RPMI8226 (cell line): ENCODE measurements around the gene DPH1.
A peak's percentile ranks its signal among the peaks of the same experiment; 100 is the strongest.

Experiments
- DNase-seq: peaks from one replicate; pipeline ENCODE4 v3.0.0-alpha.2; 2015

Gene DPH1

DNA sequence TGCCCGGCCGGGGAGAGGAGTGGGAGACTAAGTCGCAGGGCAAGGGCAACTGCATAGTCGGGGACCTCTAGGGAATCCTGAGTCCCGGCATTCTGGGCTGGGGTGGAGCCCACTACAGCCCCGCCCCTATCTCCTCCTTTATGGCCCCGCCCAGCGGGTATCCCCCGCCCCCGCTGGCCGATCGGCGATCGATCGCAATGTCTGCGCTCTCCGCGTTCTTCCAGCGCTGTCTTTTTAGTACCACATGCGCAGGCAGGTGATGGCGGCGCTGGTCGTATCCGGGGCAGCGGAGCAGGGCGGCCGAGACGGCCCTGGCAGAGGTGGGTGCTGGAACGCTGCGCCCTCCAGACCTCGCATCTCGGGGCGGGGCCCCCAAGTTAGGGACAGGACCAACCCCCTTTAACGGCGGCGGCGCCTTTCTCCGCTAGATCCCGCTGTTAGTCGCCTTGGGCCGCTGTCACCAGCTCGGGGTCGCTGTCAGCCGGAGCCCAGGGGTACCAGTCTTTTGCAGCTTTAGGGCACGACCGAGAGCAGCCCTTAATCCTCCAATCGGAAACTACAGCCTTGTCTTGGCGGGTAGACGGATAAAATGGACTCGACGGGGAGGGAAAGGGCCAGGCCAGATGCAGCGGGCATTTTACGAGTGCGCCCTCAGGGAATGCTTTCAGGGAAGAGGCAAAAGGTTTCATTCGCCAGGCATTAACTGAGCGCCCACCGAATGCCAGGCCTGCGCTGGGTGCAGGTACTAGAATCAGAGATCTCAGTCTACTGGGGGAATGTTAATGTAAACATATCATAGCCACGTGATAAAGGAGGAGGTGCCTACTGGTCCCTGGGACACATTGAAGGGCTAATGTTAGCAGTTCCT lies at the start of gene DPH1:
Gene DPH1, plus strand, starts transcription at position 243 of the 868 bp plus-strand sequence. Its CDS starts 17 bp downstream, at position 260.
- DNase-seq = peak; percentile 89

- no peak for DNase-seq
Observed at GRCh38 chr17:1980665-1981250, 49.2 kb upstream of the DPH1 start.

DNA sequence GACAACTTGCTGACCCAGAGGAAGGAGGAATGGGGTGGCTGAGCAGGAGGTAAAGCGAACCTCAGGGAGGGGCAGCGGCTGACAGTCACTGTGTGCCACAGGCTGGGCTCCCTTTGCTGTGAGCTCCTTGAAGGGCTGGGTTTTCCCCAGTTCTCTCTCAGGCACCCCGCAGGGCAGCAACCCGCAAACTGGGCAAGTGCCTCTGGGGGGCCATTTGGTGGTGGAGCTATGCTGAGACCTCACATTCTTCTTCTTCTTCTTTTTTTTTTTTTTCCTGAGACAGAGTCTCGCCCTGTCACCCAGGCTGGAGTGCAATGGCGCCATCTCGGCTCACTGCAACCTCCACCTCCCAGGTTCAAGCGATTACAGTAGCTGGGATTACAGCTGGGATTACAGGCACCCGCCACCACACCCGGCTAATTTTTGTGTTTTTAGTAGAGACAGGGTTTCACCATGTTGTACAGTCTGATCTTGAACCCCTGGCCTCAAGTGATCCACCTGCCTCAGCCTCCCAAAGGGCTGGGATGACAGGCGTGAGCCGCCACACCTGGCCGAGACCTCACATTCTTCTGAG lies 47.1 kb upstream of the DPH1 start:
- peak; percentile 16 for DNase-seq

- DNase-seq = no peak
Observed at GRCh38 chr17:1985093-1985492, 44.9 kb upstream of the DPH1 start.

DNA sequence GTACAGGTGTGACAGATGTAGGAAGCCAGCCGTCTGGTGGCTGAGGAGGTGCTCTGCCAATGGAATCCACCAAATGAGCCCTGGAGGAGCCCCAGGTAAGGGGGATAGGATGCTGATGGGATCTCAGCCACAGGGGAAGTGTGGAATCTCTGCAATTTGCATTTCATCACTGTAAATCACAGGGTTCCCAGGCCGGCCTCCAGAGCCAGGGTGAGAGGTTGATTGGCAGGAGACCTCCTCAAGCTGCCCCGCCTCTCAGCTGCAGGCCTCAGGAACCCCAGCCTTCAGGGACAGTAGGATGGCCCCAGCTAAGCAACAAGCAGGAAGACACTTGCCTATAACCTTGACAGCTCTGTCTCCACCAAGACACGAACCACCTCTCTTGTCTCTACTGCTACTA lies 44.3 kb upstream of the DPH1 start:
- no peak for DNase-seq

DNA sequence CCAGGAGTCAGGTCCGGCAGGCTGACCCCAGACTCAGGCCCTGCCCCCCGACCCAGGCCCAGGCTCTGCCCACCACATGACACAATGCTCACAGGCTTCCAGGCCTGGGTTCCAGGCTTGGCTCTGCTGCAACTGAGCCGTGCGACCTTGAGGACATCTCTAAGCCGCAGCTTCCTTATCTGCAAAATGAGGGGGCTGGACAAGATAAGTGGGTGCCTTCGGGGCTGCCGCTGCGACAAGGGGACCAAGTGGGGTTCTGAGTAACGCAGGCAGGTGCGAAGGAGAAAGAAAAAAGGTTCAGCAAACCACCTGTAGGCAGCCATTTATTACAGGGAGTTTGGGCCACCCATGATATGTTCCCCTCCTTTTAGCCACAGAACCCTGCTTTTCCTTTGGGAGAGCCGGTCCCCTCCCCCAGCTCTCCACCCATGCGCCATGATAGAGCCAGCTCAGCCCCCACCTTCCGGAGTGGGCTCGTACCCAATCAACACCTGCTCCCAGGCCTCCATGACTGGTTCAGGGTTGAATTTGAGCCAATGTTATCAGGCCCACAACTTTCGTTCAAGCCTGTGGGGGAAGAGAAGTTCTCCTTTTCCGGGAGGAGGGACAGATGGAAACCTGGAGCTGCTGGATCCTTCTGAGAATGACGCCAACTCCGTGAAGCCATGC lies 43.0 kb upstream of the DPH1 start:
- DNase-seq = no peak

DNA sequence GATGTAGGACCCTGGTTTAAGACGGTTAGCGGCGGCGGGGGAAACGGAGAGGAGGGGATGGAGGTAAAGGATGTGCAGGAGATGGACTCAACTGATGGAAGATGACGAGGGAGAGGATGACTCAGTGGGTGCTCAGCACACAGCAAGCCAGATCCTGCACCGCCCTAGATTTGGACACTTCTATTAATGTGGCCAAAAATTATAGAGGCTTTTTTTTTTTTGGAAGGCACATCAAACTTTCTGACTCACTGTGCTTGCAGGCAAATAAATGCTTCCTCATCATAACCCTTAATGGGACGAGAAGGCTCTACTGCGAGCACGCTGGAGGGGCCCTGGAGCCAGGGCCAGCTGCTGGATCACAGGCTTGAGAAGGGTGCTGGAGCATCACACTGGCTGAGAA lies 40.8 kb upstream of the DPH1 start:
- DNase-seq = no peak

GRCh38 chr17:1992541-1992940 lies 37.4 kb upstream of the DPH1 start:
- no peak for DNase-seq

DNA sequence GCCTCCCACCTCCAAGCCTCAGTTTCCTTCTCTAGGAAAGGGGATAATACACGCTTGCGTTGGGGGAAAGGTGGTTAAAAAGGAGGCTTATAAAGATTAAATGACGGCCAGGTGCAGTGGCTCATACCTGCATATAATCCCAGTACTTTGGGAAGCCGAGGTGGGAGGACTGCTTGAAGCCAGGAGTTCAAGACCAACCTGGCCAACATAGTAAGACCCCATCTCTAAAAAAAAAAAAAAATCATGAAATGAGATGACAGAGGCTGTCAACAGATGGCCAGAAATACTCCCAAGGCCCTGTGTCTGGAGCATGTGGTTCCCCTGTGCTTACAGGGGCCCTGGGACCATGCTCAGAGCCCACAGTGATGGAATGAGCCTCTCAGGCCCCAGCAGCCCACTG lies 35.2 kb upstream of the DPH1 start:
- DNase-seq = no peak

DNA sequence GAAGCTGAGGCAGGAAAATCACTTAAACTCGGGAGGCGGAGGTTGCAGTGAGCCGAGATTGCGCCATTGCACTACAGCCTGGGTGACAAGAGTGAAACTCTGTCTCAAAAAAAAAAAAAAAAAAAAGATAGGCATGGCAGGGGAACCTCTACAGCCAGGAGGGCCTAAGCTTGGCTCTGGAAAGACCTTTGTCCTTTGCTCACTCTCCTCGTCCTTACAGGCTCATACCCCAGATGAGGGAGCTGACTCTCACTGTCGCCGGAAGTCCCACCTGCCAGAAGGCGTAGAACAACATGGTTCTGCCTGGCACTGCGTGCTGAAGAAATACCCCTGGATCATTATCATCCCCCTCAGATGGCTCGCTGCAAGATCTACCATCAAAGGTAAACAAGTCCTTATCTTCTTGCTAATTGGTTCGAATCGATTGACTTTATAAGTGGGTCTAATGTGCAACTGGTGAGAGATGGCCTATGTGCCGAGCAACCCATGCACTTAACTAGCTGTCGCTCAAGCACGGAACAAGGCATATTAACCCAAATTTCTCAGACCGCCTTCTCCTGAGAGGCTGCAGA lies 34.5 kb upstream of the DPH1 start:
- DNase-seq = no peak

DNA sequence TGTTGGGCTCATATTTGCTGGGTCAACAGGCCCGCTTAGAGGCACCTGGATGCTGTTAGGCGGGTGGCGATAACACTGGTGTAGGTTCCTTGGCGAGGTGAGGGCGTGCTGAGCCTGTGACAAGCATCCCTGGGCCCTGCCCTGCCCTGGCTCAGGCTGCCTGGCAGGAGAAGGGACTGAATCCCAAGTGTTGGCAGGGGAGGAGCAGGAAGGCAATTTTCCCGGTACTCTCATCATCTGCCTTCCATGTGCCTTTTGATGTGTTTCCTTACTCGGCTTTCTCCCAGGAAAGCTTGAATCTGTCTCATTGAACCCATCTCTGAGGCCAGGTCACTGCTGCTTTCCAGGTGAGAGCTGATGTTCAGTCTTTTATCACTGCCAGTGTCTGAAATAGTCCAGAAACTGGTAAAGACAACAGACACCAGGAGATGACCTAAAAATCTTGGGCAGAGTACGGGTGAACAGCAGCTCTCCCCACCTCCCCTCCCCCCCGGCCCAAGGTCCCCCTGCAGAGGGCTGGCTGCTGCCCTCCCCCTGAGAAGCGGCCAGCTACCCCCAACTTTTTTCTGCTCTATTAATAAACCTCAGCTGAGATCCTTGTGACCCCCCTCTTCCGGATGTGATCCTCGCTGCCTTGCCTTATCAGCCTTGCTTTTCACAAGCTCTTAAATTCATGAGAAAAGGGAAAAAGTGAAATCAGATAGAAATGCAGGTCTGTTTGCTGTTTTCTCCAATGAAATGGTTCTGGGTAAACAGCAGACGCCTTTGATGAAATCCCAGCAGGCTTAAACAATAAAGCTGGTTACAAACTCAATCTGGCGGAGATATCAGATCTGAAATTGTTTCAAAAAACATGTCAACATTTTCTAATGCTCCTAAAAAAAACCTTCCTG lies 33.8 kb upstream of the DPH1 start:
- DNase-seq = no peak

DNA sequence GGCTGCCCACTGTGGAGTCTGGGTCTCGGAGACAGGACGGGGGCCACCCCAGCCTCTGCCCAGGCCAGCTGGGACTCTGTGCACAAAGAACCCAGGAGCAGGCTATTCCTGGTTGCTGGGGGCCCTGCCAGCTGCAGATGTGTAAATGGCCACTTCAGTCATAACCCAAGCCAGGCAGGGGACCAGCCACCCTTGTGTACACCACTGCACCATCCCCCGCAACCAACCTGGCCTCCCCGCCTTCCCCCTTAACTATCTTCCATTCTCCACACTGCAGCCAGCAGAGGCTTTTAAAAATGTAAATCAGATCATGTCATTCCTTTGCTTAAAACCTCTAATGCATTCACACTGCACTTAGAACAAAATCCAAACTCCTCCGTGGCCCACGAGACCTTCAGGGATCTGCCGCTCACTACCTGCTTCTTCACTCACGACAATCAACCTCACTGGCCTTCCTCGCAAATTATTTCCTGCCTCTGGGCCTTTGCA lies 33.1 kb upstream of the DPH1 start:
- DNase-seq = no peak

- no peak for DNase-seq
Observed at GRCh38 chr17:1997289-1997926, 32.5 kb upstream of the DPH1 start.

DNA sequence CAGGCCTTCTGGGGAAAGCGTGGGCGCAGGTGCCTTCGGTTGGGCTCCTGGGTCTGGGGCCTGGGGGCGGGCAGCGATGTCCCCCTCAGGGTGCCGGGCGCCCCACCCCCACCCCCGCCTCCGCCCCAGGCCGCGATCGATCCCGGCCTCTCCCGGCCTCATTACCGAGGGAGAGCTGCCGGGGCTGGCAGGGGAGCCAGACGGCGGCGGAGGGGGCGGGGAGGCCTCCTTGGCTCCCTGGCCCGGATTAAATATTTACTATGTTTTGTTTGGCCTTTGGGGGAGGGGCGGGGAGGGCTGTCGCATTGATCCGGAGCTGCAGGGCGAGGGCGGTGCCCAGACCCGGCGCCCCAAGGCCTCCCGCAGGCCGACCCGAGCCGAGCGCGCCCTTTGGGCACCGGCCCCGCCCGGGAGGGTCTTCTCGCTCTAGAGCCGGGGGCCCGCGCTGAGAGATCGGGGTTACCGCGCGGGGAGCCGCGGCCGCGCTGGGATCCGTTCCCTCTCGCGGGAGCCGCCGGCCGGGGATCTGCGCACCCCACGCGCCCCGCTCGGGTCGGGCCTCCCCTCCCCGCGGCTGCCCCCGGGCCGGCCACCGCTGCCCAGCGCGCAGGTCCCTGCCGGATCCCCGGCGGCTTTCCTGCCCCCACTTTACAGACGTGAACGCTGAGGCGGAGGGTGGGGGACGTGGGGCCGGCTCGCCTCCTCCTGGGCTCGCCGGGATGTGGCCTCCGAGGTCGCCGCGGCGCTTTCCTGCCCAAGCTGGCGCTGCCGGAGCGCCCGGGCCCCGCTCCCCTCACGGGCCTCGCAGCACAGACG lies 31.8 kb upstream of the DPH1 start:
- no peak for DNase-seq

GRCh38 chr17:1999557-2000251 lies 30.2 kb upstream of the DPH1 start:
- DNase-seq = peak; percentile 87

DNA sequence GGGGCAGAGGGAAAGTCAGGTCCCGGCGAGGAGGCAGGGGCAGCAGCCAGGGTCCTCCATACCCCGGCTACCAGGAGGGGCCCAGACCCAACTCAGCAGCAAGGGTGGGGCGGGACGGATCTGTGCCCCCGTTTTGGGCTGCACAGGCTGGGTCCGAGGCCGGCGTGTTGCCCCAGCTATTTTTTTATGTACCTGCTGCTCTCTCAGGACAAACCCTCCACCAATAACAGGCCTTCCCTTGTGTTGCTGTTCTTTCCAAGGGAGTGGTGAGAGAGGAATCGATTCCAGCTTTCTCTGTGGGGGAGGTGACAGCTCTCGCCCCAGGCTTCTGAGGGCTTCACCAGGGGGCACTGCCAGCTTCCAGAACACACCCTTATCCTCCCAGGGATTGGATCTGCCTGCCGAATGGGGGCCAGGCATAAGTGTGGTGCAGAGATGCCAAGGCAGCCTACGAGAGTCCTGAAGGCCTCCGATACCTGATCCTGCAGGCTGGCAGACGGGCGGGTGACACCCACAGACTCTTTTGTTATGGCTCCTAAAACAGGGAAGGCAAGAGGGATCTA lies 27.1 kb upstream of the DPH1 start:
- no peak for DNase-seq

- no peak for DNase-seq
Observed at GRCh38 chr17:2003525-2003924, 26.4 kb upstream of the DPH1 start.

- DNase-seq = no peak
Observed at GRCh38 chr17:2004435-2004952, 25.5 kb upstream of the DPH1 start.
